Tongue (tissue), 2 donors: ENCODE data around the gene MRAS. TPM values are rescaled to one million over a fixed set of nuclear protein-coding genes. Genes with fewer than 3 reads are reported as not detected.

Experiments
- DNase-seq: peaks from one replicate; pipeline ENCODE4 v3.0.0-alpha.2; 2015
- total RNA-seq: library from RNA; depleted of rRNA; stranded (reverse); fragments of >200 nt; gene quantifications from one replicate; pipeline ENCODE4 v1.2.3, GENCODE V29; 2014

The MRAS gene
- 43.0 TPM for total RNA-seq

GRCh38 chr3:138347960-138348753 lies at the start of gene MRAS:
Gene MRAS (plus strand): TSS chr3:138348579. CDS start chr3:138372884, 24,305 bp downstream.
- DNase-seq = peak; percentile 86

- DNase-seq = no peak
Measured at GRCh38 chr3:138300647-138301046, 47.7 kb upstream of the MRAS start.

- DNase-seq = peak; percentile 8
Measured at GRCh38 chr3:138303474-138303873, 44.9 kb upstream of the MRAS start.

GRCh38 chr3:138307899-138308298 lies 40.5 kb upstream of the MRAS start:
- DNase-seq = no peak

- DNase-seq = no peak
Measured at GRCh38 chr3:138308783-138309182, 39.6 kb upstream of the MRAS start.

GRCh38 chr3:138310494-138310893 lies 37.9 kb upstream of the MRAS start:
- DNase-seq = no peak

GRCh38 chr3:138314751-138315150 lies 33.6 kb upstream of the MRAS start:
- no peak for DNase-seq

GRCh38 chr3:138317687-138318086 lies 30.7 kb upstream of the MRAS start:
- DNase-seq = no peak

- DNase-seq = no peak
Measured at GRCh38 chr3:138323971-138324370, 24.4 kb upstream of the MRAS start.

- DNase-seq = no peak
Measured at GRCh38 chr3:138325990-138326389, 22.4 kb upstream of the MRAS start.

- DNase-seq = no peak
Measured at GRCh38 chr3:138326866-138327595, 21.3 kb upstream of the MRAS start.

- no peak for DNase-seq
Measured at GRCh38 chr3:138327831-138328230, 20.5 kb upstream of the MRAS start.

- no peak for DNase-seq
Measured at GRCh38 chr3:138328341-138328740, 20.0 kb upstream of the MRAS start.

GRCh38 chr3:138329127-138329983 lies 19.0 kb upstream of the MRAS start, which contains the start of gene NME9:
Gene NME9 (minus strand): TSS chr3:138329851. CDS start chr3:138329335, 516 bp downstream.
- DNase-seq = peak; percentile 91

- no peak for DNase-seq
Measured at GRCh38 chr3:138329984-138330293, 18.4 kb upstream of the MRAS start.

GRCh38 chr3:138331143-138331894 lies 17.1 kb upstream of the MRAS start:
- DNase-seq = peak; percentile 53

- DNase-seq = peak; percentile 48
Measured at GRCh38 chr3:138332472-138333073, 15.8 kb upstream of the MRAS start.

GRCh38 chr3:138334608-138335007 lies 13.8 kb upstream of the MRAS start:
- DNase-seq = no peak

GRCh38 chr3:138336454-138336999 lies 11.9 kb upstream of the MRAS start:
- no peak for DNase-seq

- no peak for DNase-seq
Measured at GRCh38 chr3:138338244-138338643, 10.1 kb upstream of the MRAS start.

- peak; percentile 88 for DNase-seq
Measured at GRCh38 chr3:138338811-138339210, 9.6 kb upstream of the MRAS start.
